HG03060 (cell line): ENCODE measurements around the gene MYL5.
"Not testable (repeated sequence)": the region's sequence is repeated elsewhere in the genome, so short reads cannot be mapped to it uniquely, and the experiment has no call there.

Experiments used
- ATAC-seq: cut with Tn5 transposase; IDR thresholded peaks from one replicate; pipeline ENCODE4 v1.9.1; 2021; ENCODE audit warnings: low read depth, moderate number of reproducible peaks; ENCODE audit not compliant: unreplicated experiment

MYL5 gene

GRCh38 chr4:683982-684622 lies 9.8 kb downstream of the MYL5 start:
- ATAC-seq, result no peak

DNA sequence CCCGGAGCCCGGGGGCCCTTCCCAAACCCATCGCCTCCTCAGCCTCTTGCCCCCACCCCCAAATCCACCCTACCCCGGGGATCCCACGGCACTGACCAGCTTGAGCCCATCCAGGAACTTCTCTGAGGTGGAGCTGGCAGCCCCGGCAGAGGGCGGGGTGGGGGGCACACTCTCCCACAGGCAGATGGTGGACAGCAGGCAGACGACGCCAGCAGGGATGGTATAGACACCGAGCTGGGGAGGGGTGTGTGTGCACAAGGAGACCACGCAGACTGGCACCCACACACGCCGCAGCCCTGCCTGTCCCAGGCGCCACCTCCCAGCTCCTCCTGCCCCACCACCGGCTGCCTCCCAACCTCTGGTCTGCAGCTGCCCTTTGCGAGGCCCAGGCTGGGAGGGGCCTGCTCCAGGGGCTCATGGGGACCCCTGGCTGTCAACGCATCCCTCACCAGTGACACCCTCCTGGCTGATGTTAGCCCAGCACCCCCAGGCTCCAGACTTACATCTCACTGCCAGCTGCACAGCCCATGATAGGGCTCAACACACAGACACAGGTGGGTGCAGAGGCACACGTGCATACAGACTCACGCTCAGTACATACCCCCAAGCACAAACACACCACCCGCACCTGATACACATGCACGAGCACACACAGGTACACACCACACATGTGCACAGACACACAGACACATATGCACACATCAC lies 10.4 kb downstream of the MYL5 start:
- ATAC-seq, result no peak

DNA sequence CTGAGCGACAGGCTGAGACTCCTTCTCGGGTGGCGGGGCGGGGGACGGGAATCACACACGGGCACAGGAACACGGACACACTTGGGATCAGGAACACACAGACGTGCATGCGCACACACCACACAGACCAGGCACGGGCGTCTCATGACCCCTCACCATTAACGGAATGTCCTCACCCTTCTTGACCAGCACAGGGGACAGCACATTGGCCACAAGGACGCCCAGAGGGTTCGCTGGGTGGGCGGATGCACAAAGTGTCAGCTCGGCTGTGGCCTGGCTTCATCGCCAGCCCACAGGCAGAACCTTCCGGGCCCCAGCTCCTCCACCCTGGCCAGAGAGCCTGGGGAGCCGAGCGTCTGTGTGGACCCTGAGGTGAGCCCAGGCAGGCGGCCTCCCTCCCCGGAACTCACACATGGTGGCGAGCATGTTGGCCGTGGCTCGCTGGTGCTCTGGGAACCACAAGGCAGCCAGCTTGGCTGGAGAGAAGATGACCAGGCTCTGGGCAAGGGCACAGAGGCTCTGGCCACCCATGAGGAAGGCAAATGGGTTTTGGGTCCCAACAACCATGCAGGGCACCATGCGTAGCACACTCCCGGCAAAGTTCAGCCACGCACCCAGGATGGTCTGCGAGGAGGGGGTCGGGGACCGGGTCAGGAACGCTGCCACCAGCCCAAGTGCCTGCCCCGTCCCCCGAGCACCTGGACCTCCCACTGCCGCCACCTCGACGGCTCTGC lies 11.5 kb downstream of the MYL5 start:
- ATAC-seq, result no peak

DNA sequence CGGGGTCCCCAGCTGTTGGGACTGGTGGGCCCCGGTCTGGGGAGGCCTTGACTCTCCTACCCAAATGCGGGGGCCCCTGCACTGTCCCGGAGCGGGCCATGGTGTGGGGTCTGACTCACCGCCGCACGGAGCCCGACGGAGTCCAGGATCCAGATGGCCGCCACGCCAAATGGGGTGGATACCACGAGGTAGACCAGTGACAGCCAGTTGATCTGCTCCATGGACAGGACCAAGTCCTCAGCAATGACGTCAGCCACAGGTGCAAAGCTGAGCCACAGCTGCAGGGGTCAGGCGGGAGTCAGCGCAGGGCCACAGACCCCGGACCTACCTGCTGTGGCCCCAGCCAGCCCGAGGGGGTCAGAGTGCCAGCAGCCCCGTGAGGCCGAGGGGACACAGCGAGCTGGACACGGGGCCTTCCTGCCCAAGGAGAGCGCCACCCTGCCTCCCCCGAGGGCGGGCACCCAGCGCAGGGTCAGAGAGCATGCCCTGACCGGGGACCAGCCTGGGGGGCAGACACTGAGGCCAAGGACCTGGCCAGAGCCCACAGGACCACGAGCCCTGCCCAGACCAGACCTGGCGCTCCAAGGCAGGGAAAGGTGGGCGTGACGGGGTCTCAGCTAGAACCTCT lies 12.2 kb downstream of the MYL5 start:
- no peak for ATAC-seq

DNA sequence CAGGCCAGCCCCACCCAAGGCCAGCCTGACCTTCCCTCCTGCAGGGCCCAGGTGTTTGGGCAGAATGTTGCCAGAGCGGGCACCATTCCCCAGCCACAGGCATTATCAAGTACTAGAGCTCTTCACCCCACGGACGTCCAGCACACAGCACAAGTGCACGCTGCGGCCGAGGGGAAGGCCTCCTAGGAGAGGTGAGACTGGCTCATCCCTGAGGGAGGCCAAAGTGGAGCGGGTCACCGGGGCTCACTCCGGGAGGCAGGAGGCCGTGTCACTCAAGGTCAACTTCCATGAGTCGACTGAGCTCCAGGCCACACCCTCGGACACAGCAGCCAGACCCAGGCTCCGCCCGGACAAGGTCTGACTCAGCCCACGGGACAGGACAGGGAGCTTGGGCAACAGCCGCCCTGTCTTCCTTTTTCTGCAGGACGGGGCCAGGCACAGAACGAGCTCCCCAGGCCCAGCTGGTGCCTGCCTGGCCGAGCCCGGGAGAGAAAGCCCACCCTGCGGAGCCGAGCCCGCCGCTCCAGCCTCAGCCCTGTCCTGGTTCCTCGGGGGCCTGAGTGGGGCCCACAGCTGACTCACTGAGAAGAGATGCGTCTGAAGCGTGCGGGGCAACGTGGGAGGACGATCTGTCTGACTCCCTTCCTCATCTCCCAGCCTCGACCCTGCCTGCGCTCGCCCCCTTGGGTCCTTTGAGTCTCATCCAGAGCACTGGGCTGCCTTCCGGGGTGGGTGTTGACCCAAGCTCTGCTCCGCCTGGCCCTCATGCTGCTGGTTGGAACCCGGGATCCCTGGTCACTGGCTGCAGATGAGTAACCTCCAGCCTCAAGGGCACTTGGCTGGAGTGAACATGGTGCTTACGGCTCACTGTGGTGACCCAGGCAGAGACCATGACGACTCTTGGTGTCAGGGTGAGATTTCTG lies 13.0 kb downstream of the MYL5 start:
- ATAC-seq, result no peak

DNA sequence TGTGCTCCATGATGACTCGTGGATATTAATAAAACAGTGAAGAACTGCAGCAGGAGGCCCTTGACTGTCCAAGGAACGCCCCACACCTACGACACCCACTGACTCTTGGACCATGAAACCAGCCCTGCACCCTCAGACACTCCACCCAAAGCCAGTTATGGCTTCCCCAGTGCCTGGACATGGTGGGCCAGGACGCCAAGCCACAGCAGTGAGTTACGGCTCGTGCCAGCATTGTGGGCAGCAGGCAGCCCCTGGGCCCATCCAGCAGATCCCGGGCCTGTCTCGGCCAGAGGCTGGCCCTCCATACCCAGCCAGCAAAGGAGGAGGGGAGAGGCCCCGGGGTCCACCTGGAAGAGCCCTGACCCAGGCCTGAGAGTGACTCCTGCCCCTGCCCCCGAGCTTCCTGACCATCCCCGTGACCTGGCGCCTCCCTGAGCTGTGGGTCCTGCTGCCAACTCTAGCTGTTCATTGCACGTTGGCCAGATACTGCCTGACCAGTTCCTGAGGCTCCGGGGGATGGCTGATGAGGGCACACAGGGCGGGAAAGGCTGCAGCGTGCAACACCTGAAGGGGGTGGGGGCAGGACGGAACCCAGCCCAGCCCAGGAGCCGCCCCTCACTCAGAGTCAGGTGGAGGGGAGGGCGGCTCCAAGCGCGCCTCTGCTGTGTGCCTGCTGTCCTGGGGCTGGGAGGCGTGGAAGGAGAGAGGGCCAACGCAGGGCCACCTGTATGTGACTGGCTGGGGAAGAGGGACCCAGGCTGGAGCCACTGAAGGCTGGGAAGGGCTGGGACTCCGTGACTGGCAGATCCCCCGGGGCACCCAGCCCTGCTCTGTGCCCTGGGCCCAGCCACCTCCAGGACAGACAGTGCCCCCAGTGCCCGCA lies 13.9 kb downstream of the MYL5 start:
- no peak for ATAC-seq

DNA sequence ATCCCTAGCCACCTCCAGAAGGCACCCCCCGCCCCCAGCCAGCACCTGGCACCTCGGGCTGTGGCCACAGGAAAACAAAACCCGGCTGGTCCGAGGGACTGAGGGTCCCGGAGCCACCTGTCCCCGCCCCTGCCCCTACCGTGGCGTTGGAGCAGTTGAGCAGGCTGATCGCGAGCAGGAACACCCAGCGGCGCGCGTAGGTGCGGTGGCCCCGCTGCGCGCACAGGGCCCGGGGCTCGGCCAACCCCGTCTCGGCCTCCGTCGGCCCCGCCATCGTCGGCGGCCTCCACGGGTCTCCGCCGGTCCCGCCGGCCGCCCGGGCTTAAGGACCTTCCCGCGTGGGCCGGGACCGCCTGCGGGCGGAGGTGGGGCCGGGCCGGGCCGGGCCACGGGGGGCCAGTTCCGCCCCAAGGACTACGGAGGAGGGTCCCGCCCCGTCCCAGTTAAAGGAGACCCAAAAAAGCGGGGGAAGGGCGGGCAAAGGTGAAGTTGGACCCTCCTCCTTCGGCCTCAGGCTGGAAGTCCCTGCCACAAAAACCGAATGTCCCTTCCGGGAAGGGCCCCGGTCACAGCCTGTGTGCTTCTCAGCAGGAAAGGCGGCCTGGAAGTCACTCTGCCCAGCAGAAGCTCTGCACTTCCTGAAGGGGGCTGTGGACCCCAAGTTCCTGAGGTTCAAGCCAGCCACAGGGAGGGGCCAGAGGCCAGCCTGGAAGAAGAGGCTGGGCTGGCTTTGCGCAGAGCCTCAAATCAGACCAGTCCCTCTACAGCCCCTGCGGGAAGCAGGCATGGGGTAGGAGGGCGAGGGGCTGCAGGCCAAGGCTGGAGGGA lies 14.7 kb downstream of the MYL5 start, which contains the start of gene SLC49A3:
Gene SLC49A3 (minus strand): TSS at position 298 of the 828 bp plus-strand sequence. CDS start 24 bp downstream, at position 274.
- ATAC-seq, result no peak

GRCh38 chr4:689723-690122 lies 15.4 kb downstream of the MYL5 start:
- no peak for ATAC-seq

- no peak for ATAC-seq
Measured at GRCh38 chr4:692771-693554, 18.6 kb downstream of the MYL5 start.

- ATAC-seq, result not testable (repeated sequence)
Measured at GRCh38 chr4:694341-694940, 20.1 kb downstream of the MYL5 start.

DNA sequence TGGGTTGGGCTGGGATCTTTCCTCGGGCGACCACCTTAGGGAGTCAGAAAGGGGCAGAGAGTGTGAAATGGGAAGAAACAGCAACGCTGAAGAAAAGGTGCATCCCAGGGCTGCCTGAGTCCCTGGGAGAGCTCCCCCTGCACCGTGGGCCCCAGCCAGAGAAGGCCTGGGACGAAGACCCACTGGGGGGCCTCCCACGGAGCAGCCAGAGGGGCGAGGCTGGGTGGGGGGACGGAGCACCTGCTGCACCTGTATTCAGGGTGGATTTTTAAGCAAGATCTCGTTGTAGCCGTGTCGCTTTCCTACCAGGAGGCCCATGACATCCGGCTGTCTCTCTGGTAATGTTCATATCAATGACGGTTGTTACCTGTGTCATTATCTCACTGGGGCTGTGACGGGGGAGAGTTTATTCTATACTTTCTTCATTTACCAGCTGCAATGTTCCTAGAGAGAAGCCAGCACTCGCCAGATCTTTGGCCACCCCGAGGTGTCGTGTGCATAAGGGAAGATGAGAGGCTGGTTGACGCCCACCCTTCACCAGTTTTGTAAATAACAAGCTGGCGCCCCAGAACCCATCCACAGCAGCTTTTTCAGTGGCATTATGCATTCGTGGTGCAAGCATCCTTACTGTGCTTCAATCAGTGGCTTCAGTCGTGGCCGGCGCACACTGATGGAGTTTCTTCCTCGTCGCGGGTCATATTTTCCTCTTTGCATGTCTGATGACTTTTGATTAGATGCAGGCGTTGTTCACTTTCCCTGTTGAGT lies 25.7 kb downstream of the MYL5 start:
- no peak for ATAC-seq

DNA sequence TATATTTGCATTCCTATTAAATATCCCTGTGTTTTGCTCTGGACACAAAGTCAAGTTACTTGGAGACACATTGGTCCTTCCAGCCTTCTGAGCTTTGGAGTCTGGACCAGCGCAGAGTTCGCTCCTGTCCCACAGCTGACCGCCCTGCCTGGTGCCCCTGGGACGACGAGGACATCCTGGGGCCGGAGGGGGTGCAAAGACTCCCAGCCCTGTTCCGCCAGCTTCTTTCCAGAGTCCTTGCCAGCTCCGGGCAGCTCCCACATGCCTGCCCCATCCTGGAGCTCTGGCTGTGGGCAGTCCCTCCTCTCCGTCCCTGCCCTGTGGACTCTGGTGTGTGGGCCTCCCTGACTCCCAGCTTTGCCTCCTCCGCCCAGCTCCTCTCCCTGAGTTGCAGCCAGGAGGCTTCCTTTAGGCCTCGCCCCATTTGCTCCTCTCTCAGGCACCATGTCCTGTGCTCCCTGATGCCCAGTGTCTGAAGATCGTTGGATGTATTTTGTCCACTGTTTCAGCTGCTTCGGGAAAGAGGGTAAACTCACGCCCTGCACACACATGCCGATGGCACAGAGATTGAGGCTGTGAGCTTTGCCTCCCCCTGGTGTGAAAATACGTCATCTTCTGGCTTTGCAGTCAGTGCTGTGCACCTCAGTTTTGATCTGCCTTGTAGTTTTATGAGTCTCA lies 26.4 kb downstream of the MYL5 start:
- no peak for ATAC-seq

DNA sequence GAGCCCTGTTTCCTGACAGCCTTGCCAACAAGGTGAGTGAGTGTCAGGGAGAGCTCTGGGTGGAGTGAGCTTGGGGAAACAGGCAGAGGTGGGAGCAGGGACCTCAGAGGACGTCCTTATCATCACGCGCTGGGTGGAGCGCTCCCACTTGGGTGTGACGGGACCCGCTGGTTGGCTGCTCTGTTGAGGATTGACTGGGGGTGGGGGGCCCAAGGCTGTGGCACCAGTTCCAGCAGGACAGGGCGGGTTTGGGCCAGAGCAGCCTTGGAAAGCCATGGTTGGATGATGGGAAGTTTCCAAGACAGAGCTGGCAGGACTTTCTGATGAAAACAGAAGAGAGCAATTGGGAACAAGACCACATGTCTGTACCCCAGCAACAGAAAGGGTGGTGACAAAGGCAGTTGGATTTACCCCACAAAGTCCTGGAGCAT lies 28.3 kb downstream of the MYL5 start:
- ATAC-seq, result no peak

DNA sequence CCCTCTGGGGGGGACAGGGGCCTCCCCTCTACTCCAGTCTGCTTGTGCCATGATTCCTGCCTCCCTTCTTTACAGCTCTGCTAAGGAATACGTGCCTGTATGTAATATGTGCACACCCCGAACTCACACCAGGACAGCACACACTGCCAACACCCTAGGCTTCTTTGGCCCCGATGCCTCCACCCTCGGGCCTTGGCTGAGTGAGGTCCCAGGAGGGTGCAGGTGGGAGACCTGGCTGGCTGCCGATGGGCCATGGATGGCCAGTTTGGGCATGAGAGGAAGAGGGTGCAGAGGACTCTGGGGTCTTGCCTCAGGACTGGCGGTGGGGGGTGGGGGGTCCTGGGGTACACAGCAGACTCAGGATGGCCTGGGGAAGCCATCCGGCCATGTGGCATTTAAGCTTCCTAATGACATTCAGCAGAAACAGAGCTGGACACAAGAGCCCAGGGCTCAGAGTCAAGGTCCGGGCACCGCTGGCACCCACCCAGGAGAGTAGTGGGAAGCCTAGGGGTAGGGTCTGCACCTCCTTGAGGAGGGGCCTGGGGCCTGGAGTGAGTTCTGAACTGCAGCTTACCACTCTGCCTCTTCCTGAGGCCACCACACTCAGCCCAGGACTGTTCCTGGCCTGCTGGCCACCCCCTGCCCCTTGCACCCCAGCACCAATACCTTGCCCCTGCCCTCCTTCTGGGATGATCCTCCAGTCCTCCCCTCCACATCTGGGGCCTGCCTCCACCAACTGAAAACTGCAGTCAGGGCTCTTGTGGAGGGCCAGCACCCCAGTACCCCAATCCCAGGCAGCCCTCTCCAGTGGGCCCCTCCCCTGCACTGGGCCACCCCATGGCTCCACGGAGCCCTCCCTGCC lies 29.2 kb downstream of the MYL5 start:
- ATAC-seq, result no peak
